Astrocyte (in vitro differentiated cells and primary cell): ENCODE measurements around the gene CMSS1. TPM values are rescaled to one million over a fixed set of nuclear protein-coding genes. Genes with fewer than 3 reads are reported as not detected.
A peak's percentile ranks its signal among the peaks of the same experiment; 100 is the strongest.

Experiments
- DNase-seq: peaks from one replicate; pipeline ENCODE4 v3.0.0-alpha.2; 2010; ENCODE audit warnings: low read depth
- FAIRE-seq: peaks from 2 replicates; lab custom pipeline; 2011; peaks lifted over from hg19 to GRCh38; lab: Jason Lieb, UNC
- H2AFZ ChIP-seq: 2 replicates; pipeline ENCODE4 v1.6.0; 2012; ENCODE audit warnings: low read depth, low read length, inconsistent platforms
- H3K27ac ChIP-seq: 2 replicates; pipeline ENCODE4 v1.5.1; 2011; ENCODE audit warnings: low read depth, low read length, inconsistent platforms
- H3K27me3 ChIP-seq: 2 replicates; pipeline ENCODE4 v1.6.0; 2011; ENCODE audit warnings: low read length, inconsistent platforms; ENCODE audit not compliant: insufficient read depth
- H3K36me3 ChIP-seq: 2 replicates; pipeline ENCODE4 v1.5.1; 2011; ENCODE audit warnings: low read length, inconsistent platforms; ENCODE audit not compliant: insufficient read depth
- H3K4me1 ChIP-seq: 2 replicates; pipeline ENCODE4 v1.5.1; 2011; ENCODE audit warnings: low read length, inconsistent platforms; ENCODE audit not compliant: insufficient read depth
- H3K4me2 ChIP-seq: 2 replicates; pipeline ENCODE4 v1.6.0; 2012; ENCODE audit warnings: low read length, inconsistent platforms
- H3K4me3 ChIP-seq: 2 replicates; pipeline ENCODE4 v1.5.1; 2011; ENCODE audit warnings: low read depth, mild to moderate bottlenecking, low read length, inconsistent platforms; ENCODE audit not compliant: insufficient read depth
- H3K79me2 ChIP-seq: 2 replicates; pipeline ENCODE4 v1.6.0; 2012; ENCODE audit warnings: mild to moderate bottlenecking, low read length, inconsistent platforms; ENCODE audit not compliant: insufficient read depth
- H3K9ac ChIP-seq: 2 replicates; pipeline ENCODE4 v1.6.0; 2012; ENCODE audit warnings: mild to moderate bottlenecking, low read length, inconsistent platforms
- H3K9me3 ChIP-seq: 2 replicates; pipeline ENCODE4 v1.5.1; 2012; ENCODE audit warnings: low read depth, mild to moderate bottlenecking, low read length, inconsistent platforms; ENCODE audit not compliant: insufficient read depth
- H4K20me1 ChIP-seq: 2 replicates; pipeline ENCODE4 v1.6.0; 2012; ENCODE audit warnings: low read length, inconsistent platforms; ENCODE audit not compliant: insufficient read depth
- H3K27ac Mint-ChIP-seq: one replicate; pipeline ENCODE4 v1.8.0; 2021; ENCODE audit warnings: mild to moderate bottlenecking, mixed read lengths; ENCODE audit not compliant: unreplicated experiment
- H3K27me3 Mint-ChIP-seq: one replicate; pipeline ENCODE4 v1.8.0; 2021; ENCODE audit warnings: low read depth, mixed read lengths; ENCODE audit not compliant: unreplicated experiment
- H3K36me3 Mint-ChIP-seq: one replicate; pipeline ENCODE4 v1.8.0; 2021; ENCODE audit warnings: low read depth, mixed read lengths; ENCODE audit not compliant: unreplicated experiment
- H3K4me1 Mint-ChIP-seq: one replicate; pipeline ENCODE4 v1.8.0; 2021; ENCODE audit warnings: low read depth, mixed read lengths; ENCODE audit not compliant: unreplicated experiment
- H3K4me3 Mint-ChIP-seq: one replicate; pipeline ENCODE4 v1.8.0; 2021; ENCODE audit warnings: mild to moderate bottlenecking, moderate library complexity, mixed read lengths; ENCODE audit not compliant: unreplicated experiment
- H3K9me3 Mint-ChIP-seq: one replicate; pipeline ENCODE4 v1.8.0; 2021; ENCODE audit warnings: mild to moderate bottlenecking, mixed read lengths; ENCODE audit not compliant: unreplicated experiment
- EZH2 ChIP-seq: IDR thresholded peaks from 2 replicates; pipeline ENCODE4 v1.6.1; 2012; ENCODE audit warnings: mild to moderate bottlenecking, low read length, inconsistent platforms; ENCODE audit not compliant: insufficient read depth
- total RNA-seq: library from RNA; stranded (reverse); gene quantifications from 2 replicates; pipeline ENCODE4 v1.2.1, GENCODE V29; 2021
- TF ChIP-seq, protein P1 (sequence below): IDR thresholded peaks from 2 replicates; pipeline ENCODE4 v1.5.1; 2011; ENCODE audit warnings: low read depth, mild to moderate bottlenecking, inconsistent platforms, low read length, moderate library complexity; ENCODE audit not compliant: insufficient read depth

The CMSS1 gene
- total RNA-seq, 1 donor from 2014 or later = 12.5 TPM

DNA sequence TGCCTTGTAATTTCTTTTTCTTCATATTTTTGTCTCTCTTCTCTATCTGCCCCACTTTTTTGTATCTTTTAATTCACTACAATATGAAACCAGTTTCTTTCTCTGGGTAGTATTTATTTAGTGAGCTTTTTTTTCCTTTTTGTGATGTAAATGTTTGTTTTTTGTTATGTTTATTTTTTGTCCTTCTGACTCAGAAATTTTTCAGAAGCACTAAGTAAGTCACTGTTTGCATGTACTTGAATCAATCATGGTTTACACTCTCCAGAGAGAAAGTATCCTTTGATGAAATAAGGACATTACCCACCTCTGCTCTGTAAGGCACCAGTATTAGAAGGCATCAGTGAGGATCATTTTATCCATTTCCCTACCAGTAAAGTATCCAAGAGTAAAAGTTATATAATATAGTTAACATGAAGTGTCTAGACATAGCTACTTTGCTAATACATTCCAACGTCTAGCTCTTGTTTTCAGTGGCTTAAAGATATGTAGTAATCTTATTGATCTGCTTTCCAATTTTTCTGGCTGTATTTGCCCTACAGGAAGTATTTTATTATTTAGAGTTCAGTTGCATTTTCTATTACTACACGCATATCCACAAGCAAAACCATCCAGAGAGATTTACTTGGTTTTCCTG, 271.2 kb downstream of the CMSS1 start:
- DNase-seq (no peak), FAIRE-seq (no peak)
- Histone ChIP-seq H4K20me1 (no peaks in the 10 kb centered on the region), H3K27ac (no peak overlapping the region), H3K9me3 (no peaks in the 10 kb centered on the region), H3K79me2 (no peaks in the 10 kb centered on the region), H3K4me1 (peaks cover 19% of the 10 kb centered on the region), H3K36me3 (no peaks in the 10 kb centered on the region), H3K4me2 (no peak overlapping the region), H3K4me3 (no peak overlapping the region), H3K9ac (no peak overlapping the region), H2AFZ (no peak overlapping the region), H3K27me3 (no peaks in the 10 kb centered on the region)
- Mint-ChIP-seq H3K4me3 (no peak overlapping the region), H3K9me3 (no peaks in the 10 kb centered on the region), H3K27ac (peak overlapping the region; percentile 86), H3K4me1 (peaks cover 41% of the 10 kb centered on the region), H3K36me3 (no peaks in the 10 kb centered on the region), H3K27me3 (no peaks in the 10 kb centered on the region)
- TF ChIP-seq, protein P1, sequence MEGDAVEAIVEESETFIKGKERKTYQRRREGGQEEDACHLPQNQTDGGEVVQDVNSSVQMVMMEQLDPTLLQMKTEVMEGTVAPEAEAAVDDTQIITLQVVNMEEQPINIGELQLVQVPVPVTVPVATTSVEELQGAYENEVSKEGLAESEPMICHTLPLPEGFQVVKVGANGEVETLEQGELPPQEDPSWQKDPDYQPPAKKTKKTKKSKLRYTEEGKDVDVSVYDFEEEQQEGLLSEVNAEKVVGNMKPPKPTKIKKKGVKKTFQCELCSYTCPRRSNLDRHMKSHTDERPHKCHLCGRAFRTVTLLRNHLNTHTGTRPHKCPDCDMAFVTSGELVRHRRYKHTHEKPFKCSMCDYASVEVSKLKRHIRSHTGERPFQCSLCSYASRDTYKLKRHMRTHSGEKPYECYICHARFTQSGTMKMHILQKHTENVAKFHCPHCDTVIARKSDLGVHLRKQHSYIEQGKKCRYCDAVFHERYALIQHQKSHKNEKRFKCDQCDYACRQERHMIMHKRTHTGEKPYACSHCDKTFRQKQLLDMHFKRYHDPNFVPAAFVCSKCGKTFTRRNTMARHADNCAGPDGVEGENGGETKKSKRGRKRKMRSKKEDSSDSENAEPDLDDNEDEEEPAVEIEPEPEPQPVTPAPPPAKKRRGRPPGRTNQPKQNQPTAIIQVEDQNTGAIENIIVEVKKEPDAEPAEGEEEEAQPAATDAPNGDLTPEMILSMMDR = no peak
- no peak for TF ChIP-seq EZH2

DNA sequence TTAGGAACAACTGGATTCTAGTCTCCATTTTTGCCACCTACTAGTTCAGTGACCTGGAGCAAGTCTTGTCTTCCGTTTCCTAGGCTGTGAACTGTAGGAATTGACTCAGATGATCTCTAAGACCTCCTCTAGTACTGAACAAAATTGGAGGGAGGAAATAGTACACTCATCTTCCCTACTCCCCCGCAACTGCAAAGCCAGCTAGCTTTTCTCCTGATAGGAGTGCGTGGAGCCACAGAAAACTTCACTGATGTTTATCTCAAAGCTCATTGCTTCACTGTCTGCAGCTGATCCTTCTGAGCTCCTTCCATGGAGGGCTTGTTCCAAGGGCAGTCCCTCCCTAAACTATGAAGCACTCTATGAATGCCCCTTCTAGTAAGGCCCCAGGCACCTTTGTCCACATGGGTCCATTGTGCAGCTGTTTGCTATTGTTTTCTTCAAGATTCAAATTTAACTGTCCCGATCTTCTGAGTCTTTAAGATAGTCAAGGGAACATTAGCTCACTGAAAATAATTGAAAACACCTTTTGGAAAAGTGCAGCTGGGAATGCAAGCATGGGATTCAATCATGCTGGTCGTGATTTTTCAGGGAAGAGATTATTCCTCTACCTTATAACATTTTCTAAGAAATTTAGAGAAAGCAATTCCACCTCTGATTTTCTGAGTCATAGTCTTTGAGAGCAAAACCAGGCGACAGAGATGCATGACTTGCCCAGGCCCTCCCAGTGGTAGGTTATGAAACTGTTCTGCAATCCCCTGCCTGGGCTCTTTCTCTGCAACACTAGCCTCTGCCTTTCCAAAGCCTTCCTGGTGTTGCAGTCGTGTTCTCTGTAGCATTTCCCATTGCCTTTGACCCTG, 272.4 kb downstream of the CMSS1 start:
- H3K79me2 ChIP-seq = no peaks in the 10 kb centered on the region
- no peaks in the 10 kb centered on the region for H3K36me3 Mint-ChIP-seq
- no peaks in the 10 kb centered on the region for H3K9me3 ChIP-seq
- FAIRE-seq = no peak
- H3K9ac ChIP-seq = no peak overlapping the region
- no peaks in the 10 kb centered on the region for H3K36me3 ChIP-seq
- H3K27me3 ChIP-seq = no peaks in the 10 kb centered on the region
- H3K27ac ChIP-seq = peak overlapping the region; percentile 20
- H3K4me3 ChIP-seq = peak overlapping the region; percentile 28
- H3K27me3 Mint-ChIP-seq = no peaks in the 10 kb centered on the region
- H3K4me3 Mint-ChIP-seq = peak overlapping the region; percentile 50
- peak overlapping the region; percentile 86 for H3K27ac Mint-ChIP-seq
- H3K4me1 Mint-ChIP-seq = peaks cover 41% of the 10 kb centered on the region
- H3K9me3 Mint-ChIP-seq = no peaks in the 10 kb centered on the region
- H3K4me2 ChIP-seq = peak overlapping the region; percentile 68
- no peaks in the 10 kb centered on the region for H4K20me1 ChIP-seq
- no peak overlapping the region for H2AFZ ChIP-seq
- peak; percentile 55 for DNase-seq
- no peak for TF ChIP-seq EZH2
- TF ChIP-seq, protein P1 = peak; percentile 70
- H3K4me1 ChIP-seq = peaks cover 19% of the 10 kb centered on the region
